ENCODE results near the gene BHLHE40. TPM values are rescaled to one million over a fixed set of nuclear protein-coding genes. Genes with fewer than 3 reads are reported as not detected.

Gene BHLHE40
- total and polyA plus RNA-seq, 3 experiments from 2014 or later, result 24.8 to 180 (median 174) TPM

DNA sequence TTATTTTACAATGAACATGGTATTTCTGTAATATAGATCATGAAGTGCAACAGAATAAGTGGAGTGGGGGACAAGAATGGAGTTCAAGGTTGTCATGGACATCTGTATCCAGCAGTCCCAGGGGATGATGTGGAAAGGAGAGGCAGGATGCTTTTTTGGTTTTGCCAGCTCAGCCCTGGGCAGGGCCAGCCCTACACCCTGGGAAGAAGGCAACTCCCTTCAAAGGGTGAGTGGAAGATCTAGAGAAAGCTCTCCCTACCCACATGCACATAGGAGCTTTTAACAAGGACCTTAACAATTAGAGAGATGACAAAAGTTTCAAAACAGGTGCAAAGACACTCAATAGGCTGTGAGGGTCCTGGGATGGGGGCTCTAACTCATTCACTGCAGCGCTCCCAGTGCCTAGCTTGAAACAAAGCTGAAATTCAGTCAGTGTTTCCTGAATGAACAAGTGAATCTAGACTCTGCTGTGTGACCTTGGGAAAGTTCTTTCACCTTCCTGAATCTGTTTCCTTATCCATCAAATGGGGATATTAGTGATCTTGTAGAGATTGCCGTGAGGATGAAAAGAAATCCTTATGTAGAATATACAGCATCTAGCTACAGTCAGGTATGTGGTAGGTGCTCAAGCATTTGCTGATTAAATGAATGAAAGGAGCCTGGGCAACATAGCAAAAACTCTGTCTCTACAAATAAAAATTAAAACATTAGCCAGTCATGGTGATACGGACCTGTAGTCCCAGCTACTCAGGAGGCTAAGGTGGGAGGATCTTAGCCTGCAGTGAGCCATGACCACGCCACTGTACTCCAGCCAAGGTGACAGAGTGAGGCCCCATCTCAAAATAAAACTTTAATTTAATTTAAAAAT lies 14.3 kb downstream of the BHLHE40 start:
- Histone ChIP-seq H3K4me3 (ENCODE audit: low read length) (no peak overlapping the region), H3K27me3 (ENCODE audit: insufficient read depth, low read length, poor library complexity, severe bottlenecking) (no peaks in the 10 kb centered on the region), H3K27ac (ENCODE audit: low read depth, low read length) (no peak overlapping the region), H3K4me1 (ENCODE audit: insufficient read depth, low read length) (no peaks in the 10 kb centered on the region), H3K36me3 (ENCODE audit: insufficient read depth, low read length) (no peaks in the 10 kb centered on the region), H3K9me3 (ENCODE audit: low read length) (no peaks in the 10 kb centered on the region)
- Mint-ChIP-seq H3K9me3 (no peaks in the 10 kb centered on the region), H3K27ac (peak overlapping the region in 2 of 8 donors; percentile 7 to 31), H3K4me1 (peaks cover 4 to 12% (median 9%) of the 10 kb centered on the region in 3 donors), H3K4me3 (no peak overlapping the region), H3K27me3 (peaks cover 0 to 7% of the 10 kb centered on the region in 2 donors), H3K36me3 (no peaks in the 10 kb centered on the region)
- CTCF ChIA-PET, result interaction anchor here (1.0 to 2.2 kb wide), 5 partner anchors 9 to 282 kb away, joined by 3 to 8 read pairs (median 3); no protein-coding TSS in a partner anchor
- POLR2A ChIA-PET, result no interaction called here
- no peak for DNase-seq

DNA sequence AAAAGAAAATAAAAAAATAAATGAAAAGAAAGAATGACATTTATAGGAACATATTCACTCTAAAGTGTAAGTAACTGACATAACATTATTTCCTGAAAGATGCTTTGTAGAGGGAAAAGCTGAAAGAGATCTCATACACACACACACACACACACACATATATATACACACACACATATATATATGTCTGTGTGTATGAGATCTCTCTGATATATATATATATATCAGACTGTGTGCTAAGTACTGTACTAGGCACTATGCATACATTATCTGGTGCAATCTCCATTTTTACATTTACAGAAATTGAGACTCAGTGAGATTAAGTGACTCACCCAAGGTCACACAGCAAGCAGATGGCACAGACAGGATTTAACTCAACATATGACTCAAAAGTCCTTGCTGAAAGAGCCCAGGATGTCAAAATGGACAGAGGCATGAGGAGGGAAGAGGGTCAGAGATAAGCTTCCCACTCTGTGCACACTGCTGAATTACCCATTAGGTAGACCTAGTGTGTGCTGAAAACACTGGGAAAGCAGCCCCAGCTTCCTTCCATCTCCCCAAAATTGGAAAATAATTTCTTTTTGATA lies 15.0 kb downstream of the BHLHE40 start:
- H3K36me3 Mint-ChIP-seq, result no peaks in the 10 kb centered on the region
- ChIA-PET POLR2A (no interaction called here), CTCF (interaction anchor here (0.9 to 2.2 kb wide), 6 partner anchors 8 to 283 kb away, joined by 3 to 8 read pairs (median 3); no protein-coding TSS in a partner anchor)
- peak overlapping the region in 2 of 8 donors; percentile 24 to 25 for H3K27ac Mint-ChIP-seq
- H3K27ac ChIP-seq (ENCODE audit: low read depth, low read length), result peak overlapping the region; percentile 87
- H3K4me3 ChIP-seq (ENCODE audit: low read length), result no peak overlapping the region
- no peaks in the 10 kb centered on the region for H3K27me3 ChIP-seq (ENCODE audit: insufficient read depth, low read length, poor library complexity, severe bottlenecking)
- no peak overlapping the region for H3K4me3 Mint-ChIP-seq
- no peak for DNase-seq
- peaks cover 3% of the 10 kb centered on the region for H3K4me1 ChIP-seq (ENCODE audit: insufficient read depth, low read length)
- peaks cover 0 to 7% of the 10 kb centered on the region in 2 donors for H3K27me3 Mint-ChIP-seq
- H3K9me3 Mint-ChIP-seq, result no peaks in the 10 kb centered on the region
- no peaks in the 10 kb centered on the region for H3K36me3 ChIP-seq (ENCODE audit: insufficient read depth, low read length)
- H3K9me3 ChIP-seq (ENCODE audit: low read length), result no peaks in the 10 kb centered on the region
- peaks cover 3 to 12% (median 9%) of the 10 kb centered on the region in 3 donors for H3K4me1 Mint-ChIP-seq

DNA sequence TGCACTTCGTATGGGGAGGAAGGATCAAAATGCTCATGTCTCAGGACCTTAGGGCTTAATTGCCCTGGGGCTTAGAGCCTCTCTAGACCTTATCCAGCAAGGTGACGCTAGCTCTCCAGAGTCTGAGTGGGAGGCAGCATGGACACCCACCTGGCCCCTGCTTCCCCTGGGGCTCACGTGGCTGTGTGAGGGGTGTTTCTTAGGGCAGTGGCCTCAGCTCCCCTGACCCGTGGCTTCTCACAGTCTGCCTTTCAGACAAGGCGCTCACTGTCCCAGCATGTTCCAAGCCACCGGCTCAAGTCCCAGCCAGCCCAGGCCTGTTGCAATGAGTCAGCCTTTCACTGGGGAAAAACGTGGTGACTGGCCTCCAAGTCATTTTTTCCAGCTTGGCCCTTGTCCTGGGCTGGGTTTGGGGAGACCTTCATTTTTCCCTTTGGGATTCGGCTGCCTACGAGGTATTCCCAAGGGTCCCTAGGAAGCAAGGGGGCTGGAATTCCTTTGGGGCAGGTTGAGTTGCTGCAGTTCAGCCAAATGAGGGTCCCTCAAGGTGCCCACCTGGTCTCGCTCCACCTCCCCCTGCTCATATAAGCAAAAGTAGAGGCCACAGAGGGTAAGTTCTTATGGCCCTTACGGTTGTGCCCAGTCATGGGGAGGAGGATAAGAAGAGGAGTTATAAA lies 15.7 kb downstream of the BHLHE40 start:
- no peak for DNase-seq
- H3K9me3 ChIP-seq (ENCODE audit: low read length), result no peaks in the 10 kb centered on the region
- H3K4me3 Mint-ChIP-seq, result no peak overlapping the region
- no peaks in the 10 kb centered on the region for H3K36me3 Mint-ChIP-seq
- peak overlapping the region; percentile 87 for H3K27ac ChIP-seq (ENCODE audit: low read depth, low read length)
- ChIA-PET CTCF (interaction anchor here (0.9 to 2.2 kb wide), 5 partner anchors 9 to 284 kb away, joined by 3 to 8 read pairs (median 3); no protein-coding TSS in a partner anchor), POLR2A (no interaction called here)
- no peak overlapping the region for H3K27ac Mint-ChIP-seq
- peaks cover 8 to 14% (median 11%) of the 10 kb centered on the region in 3 donors for H3K4me1 Mint-ChIP-seq
- no peaks in the 10 kb centered on the region for H3K36me3 ChIP-seq (ENCODE audit: insufficient read depth, low read length)
- peaks cover 0 to 7% of the 10 kb centered on the region in 2 donors for H3K27me3 Mint-ChIP-seq
- H3K27me3 ChIP-seq (ENCODE audit: insufficient read depth, low read length, poor library complexity, severe bottlenecking), result no peaks in the 10 kb centered on the region
- peaks cover 4% of the 10 kb centered on the region for H3K4me1 ChIP-seq (ENCODE audit: insufficient read depth, low read length)
- no peak overlapping the region for H3K4me3 ChIP-seq (ENCODE audit: low read length)
- no peaks in the 10 kb centered on the region for H3K9me3 Mint-ChIP-seq

GRCh38 chr3:4995500-4996053 lies 16.3 kb downstream of the BHLHE40 start:
- Mint-ChIP-seq H3K9me3 (no peaks in the 10 kb centered on the region), H3K27me3 (peaks cover 0 to 5% of the 10 kb centered on the region in 2 donors), H3K4me3 (no peak overlapping the region), H3K27ac (peak overlapping the region in 2 of 8 donors; percentile 35 to 60), H3K36me3 (no peaks in the 10 kb centered on the region), H3K4me1 (peaks cover 9% of the 10 kb centered on the region in 3 donors)
- no peaks in the 10 kb centered on the region for H3K9me3 ChIP-seq (ENCODE audit: low read length)
- no peak overlapping the region for H3K4me3 ChIP-seq (ENCODE audit: low read length)
- POLR2A ChIA-PET, result no interaction called here
- DNase-seq, result no peak
- peak overlapping the region; percentile 87 for H3K27ac ChIP-seq (ENCODE audit: low read depth, low read length)
- H3K27me3 ChIP-seq (ENCODE audit: insufficient read depth, low read length, poor library complexity, severe bottlenecking), result no peaks in the 10 kb centered on the region
- H3K4me1 ChIP-seq (ENCODE audit: insufficient read depth, low read length), result peaks cover 4% of the 10 kb centered on the region
- H3K36me3 ChIP-seq (ENCODE audit: insufficient read depth, low read length), result no peaks in the 10 kb centered on the region
- CTCF ChIA-PET, result interaction anchor here (1.3 to 2.8 kb wide), 2 partner anchors 9 to 284 kb away, joined by 3 to 6 read pairs; no protein-coding TSS in a partner anchor

DNA sequence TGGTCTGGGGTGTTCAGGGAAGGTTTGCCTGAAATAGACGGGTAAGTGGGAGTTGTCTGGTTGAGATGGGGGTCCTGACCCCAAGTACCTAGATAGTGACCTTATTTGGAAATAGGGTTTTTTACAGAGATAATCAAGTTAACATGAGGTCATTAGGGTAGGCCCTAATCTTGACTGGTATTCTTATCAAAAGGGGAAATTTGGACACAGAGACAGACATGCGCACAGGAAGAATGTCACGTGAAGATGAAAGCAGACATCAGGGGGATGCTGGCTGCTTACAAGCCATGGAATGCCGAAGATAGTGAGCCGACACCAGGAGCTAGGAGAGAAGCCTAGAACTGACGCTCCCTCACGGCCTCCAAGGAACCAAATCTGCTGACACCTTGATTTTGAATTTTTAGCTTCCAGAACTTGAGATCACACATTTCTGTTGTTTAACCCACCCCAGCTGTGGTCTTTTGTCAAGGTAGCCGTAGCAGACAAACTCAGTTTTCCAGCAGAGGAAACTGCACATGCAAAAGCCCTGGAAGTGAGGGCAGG lies 17.1 kb downstream of the BHLHE40 start:
- no peaks in the 10 kb centered on the region for H3K27me3 ChIP-seq (ENCODE audit: insufficient read depth, low read length, poor library complexity, severe bottlenecking)
- peak overlapping the region; percentile 56 for H3K27ac ChIP-seq (ENCODE audit: low read depth, low read length)
- H3K27ac Mint-ChIP-seq, result peak overlapping the region in 5 of 8 donors; percentile 19 to 85 (median 52)
- peaks cover 4% of the 10 kb centered on the region for H3K4me1 ChIP-seq (ENCODE audit: insufficient read depth, low read length)
- DNase-seq, result no peak
- POLR2A ChIA-PET, result no interaction called here
- CTCF ChIA-PET, result interaction anchor here (1.3 to 2.8 kb wide), 2 partner anchors 16 to 285 kb away, joined by 3 to 6 read pairs; no protein-coding TSS in a partner anchor
- H3K36me3 Mint-ChIP-seq, result no peaks in the 10 kb centered on the region
- H3K4me1 Mint-ChIP-seq, result peaks cover 9 to 11% (median 10%) of the 10 kb centered on the region in 3 donors
- H3K9me3 ChIP-seq (ENCODE audit: low read length), result no peaks in the 10 kb centered on the region
- no peaks in the 10 kb centered on the region for H3K9me3 Mint-ChIP-seq
- no peak overlapping the region for H3K4me3 ChIP-seq (ENCODE audit: low read length)
- no peaks in the 10 kb centered on the region for H3K36me3 ChIP-seq (ENCODE audit: insufficient read depth, low read length)
- H3K4me3 Mint-ChIP-seq, result no peak overlapping the region
- H3K27me3 Mint-ChIP-seq, result peaks cover 0 to 4% of the 10 kb centered on the region in 2 donors

- no peaks in the 10 kb centered on the region for H3K9me3 Mint-ChIP-seq
- H3K4me1 Mint-ChIP-seq, result peaks cover 10 to 16% (median 13%) of the 10 kb centered on the region in 3 donors
- no peak for DNase-seq
These were observed 17.6 kb downstream of the BHLHE40 start for GRCh38 chr3:4996771-4997291.

GRCh38 chr3:4997946-4998345 lies 18.7 kb downstream of the BHLHE40 start:
- Histone ChIP-seq H3K36me3 (ENCODE audit: insufficient read depth, low read length) (no peaks in the 10 kb centered on the region), H3K9me3 (ENCODE audit: low read length) (no peaks in the 10 kb centered on the region), H3K4me3 (ENCODE audit: low read length) (no peak overlapping the region), H3K4me1 (ENCODE audit: insufficient read depth, low read length) (peaks cover 8% of the 10 kb centered on the region), H3K27ac (ENCODE audit: low read depth, low read length) (no peak overlapping the region), H3K27me3 (ENCODE audit: insufficient read depth, low read length, poor library complexity, severe bottlenecking) (no peaks in the 10 kb centered on the region)
- H3K9me3 Mint-ChIP-seq, result no peaks in the 10 kb centered on the region
- no peak overlapping the region for H3K4me3 Mint-ChIP-seq
- peaks cover 0 to 4% of the 10 kb centered on the region in 2 donors for H3K27me3 Mint-ChIP-seq
- no peaks in the 10 kb centered on the region for H3K36me3 Mint-ChIP-seq
- no peak for DNase-seq
- no peak overlapping the region for H3K27ac Mint-ChIP-seq
- POLR2A ChIA-PET, result no interaction called here
- CTCF ChIA-PET, result interaction anchor here (2.8 kb wide), 1 partner anchor 286 kb away, joined by 6 read pairs; no protein-coding TSS in a partner anchor
- peaks cover 22 to 27% (median 24%) of the 10 kb centered on the region in 3 donors for H3K4me1 Mint-ChIP-seq

More at GRCh38 chr3:4996771-4997291, 17.6 kb downstream of the BHLHE40 start:
- no peak overlapping the region for H3K4me3 ChIP-seq (ENCODE audit: low read length)
- H3K36me3 ChIP-seq (ENCODE audit: insufficient read depth, low read length), result no peaks in the 10 kb centered on the region
- H3K36me3 Mint-ChIP-seq, result no peaks in the 10 kb centered on the region
- no peaks in the 10 kb centered on the region for H3K9me3 ChIP-seq (ENCODE audit: low read length)
- ChIA-PET CTCF (interaction anchor here (1.3 to 2.8 kb wide), 2 partner anchors 17 to 285 kb away, joined by 3 to 6 read pairs; no protein-coding TSS in a partner anchor), POLR2A (no interaction called here)
- no peak overlapping the region for H3K4me3 Mint-ChIP-seq
- H3K27ac Mint-ChIP-seq, result peak overlapping the region in 4 of 8 donors; percentile 8 to 52 (median 20)
- peaks cover 4% of the 10 kb centered on the region for H3K4me1 ChIP-seq (ENCODE audit: insufficient read depth, low read length)
- peaks cover 0 to 4% of the 10 kb centered on the region in 2 donors for H3K27me3 Mint-ChIP-seq
- H3K27ac ChIP-seq (ENCODE audit: low read depth, low read length), result peak overlapping the region; percentile 56
- no peaks in the 10 kb centered on the region for H3K27me3 ChIP-seq (ENCODE audit: insufficient read depth, low read length, poor library complexity, severe bottlenecking)

Data from CD8-positive, alpha-beta memory T cell (primary cell).